ENCODE data around the gene SAMM50. TPM values are rescaled to one million over a fixed set of nuclear protein-coding genes. Genes with fewer than 3 reads are reported as not detected.

SAMM50 gene
- total RNA-seq, 1 donor from 2014 or later, result 22.3 TPM

- Histone ChIP-seq H3K4me3 (no peak overlapping the region), H3K36me3 (peaks cover 0 to 64% of the 10 kb centered on the region in 2 donors), H3K27me3 (no peaks in the 10 kb centered on the region), H3K4me1 (no peaks in the 10 kb centered on the region), H3K9me3 (no peaks in the 10 kb centered on the region), H3K27ac (no peak overlapping the region)
- intact Hi-C loops (cut with DNase I), result loop anchor here (5.0 kb wide), 1 partner anchor 88 kb away; no protein-coding TSS in a partner anchor
- no peak for DNase-seq (ENCODE audit: extremely low spot score in 2 of 2)
- TF ChIP-seq CTCF (IDR thresholded peaks at IDR 0.05) (no peak), POLR2AphosphoS5 (IDR thresholded peaks at IDR 0.05; ENCODE audit: insufficient read depth in 1 of 2, low read depth in 1 of 2) (no peak), POLR2A (IDR thresholded peaks at IDR 0.05) (no peak)
Measured at GRCh38 chr22:43994006-43994405, 38.8 kb downstream of the SAMM50 start.

GRCh38 chr22:43994416-43994815 is 39.2 kb downstream of the SAMM50 start:
- no peak overlapping the region for H3K4me3 ChIP-seq
- H3K9me3 ChIP-seq, result no peaks in the 10 kb centered on the region
- intact Hi-C loops (cut with DNase I), result loop anchor here (5.0 kb wide), 1 partner anchor 88 kb away; no protein-coding TSS in a partner anchor
- peaks cover 0 to 60% of the 10 kb centered on the region in 2 donors for H3K36me3 ChIP-seq
- no peaks in the 10 kb centered on the region for H3K4me1 ChIP-seq
- H3K27ac ChIP-seq, result no peak overlapping the region
- TF ChIP-seq POLR2AphosphoS5 (IDR thresholded peaks at IDR 0.05; ENCODE audit: insufficient read depth in 1 of 2, low read depth in 1 of 2) (no peak), POLR2A (IDR thresholded peaks at IDR 0.05) (no peak), CTCF (IDR thresholded peaks at IDR 0.05) (no peak)
- DNase-seq (ENCODE audit: extremely low spot score in 2 of 2), result no peak
- no peaks in the 10 kb centered on the region for H3K27me3 ChIP-seq

- Histone ChIP-seq H3K4me3 (peak overlapping the region in 1 of 2 donors; percentile 10), H3K9me3 (no peaks in the 10 kb centered on the region), H3K27me3 (no peaks in the 10 kb centered on the region), H3K36me3 (peaks cover 0 to 53% of the 10 kb centered on the region in 2 donors), H3K27ac (no peak overlapping the region), H3K4me1 (no peaks in the 10 kb centered on the region)
- TF ChIP-seq POLR2A (IDR thresholded peaks at IDR 0.05) (no peak), POLR2AphosphoS5 (IDR thresholded peaks at IDR 0.05; ENCODE audit: insufficient read depth in 1 of 2, low read depth in 1 of 2) (no peak), CTCF (IDR thresholded peaks at IDR 0.05) (no peak)
- intact Hi-C loops (cut with DNase I), result no loop called here
- no peak for DNase-seq (ENCODE audit: extremely low spot score in 2 of 2)
Measured at GRCh38 chr22:43995057-43995685, 39.9 kb downstream of the SAMM50 start.

GRCh38 chr22:43995798-43996169 is 40.5 kb downstream of the SAMM50 start:
- Histone ChIP-seq H3K27ac (no peak overlapping the region), H3K4me3 (peak overlapping the region in 1 of 2 donors; percentile 10), H3K9me3 (no peaks in the 10 kb centered on the region), H3K27me3 (no peaks in the 10 kb centered on the region), H3K4me1 (no peaks in the 10 kb centered on the region), H3K36me3 (peaks cover 0 to 47% of the 10 kb centered on the region in 2 donors)
- no peak for DNase-seq (ENCODE audit: extremely low spot score in 2 of 2)
- intact Hi-C loops (cut with DNase I), result no loop called here
- no peak for TF ChIP-seq POLR2A (IDR thresholded peaks at IDR 0.05)
- TF ChIP-seq POLR2AphosphoS5 (IDR thresholded peaks at IDR 0.05; ENCODE audit: insufficient read depth in 1 of 2, low read depth in 1 of 2), result no peak
- no peak for TF ChIP-seq CTCF (IDR thresholded peaks at IDR 0.05)
